H1 (cell line): ENCODE results near the gene APOBEC3G.

Experiments used
- CTCF ChIP-seq, 3 experiments: IDR thresholded peaks; 1 replicate in 2 of 3; 2 replicates in 1 of 3; pipeline versions ENCODE4 v1.5.1 to v1.6.1; 2011; ENCODE audit warnings: low read length in 3 of 3, mild to moderate bottlenecking in 3 of 3, inconsistent platforms in 2 of 3, low read depth in 1 of 3, moderate library complexity in 1 of 3; ENCODE audit not compliant: insufficient read depth in 1 of 3; ENCODE audit errors: control extremely low read depth in 1 of 3
- FOSL1 ChIP-seq: IDR thresholded peaks from 2 replicates; pipeline ENCODE4 v1.6.1; 2011; ENCODE audit warnings: mild to moderate bottlenecking, low read depth, low read length, moderate library complexity; ENCODE audit not compliant: insufficient read depth
- POLR2A ChIP-seq, 2 experiments: IDR thresholded peaks; 1 replicate in 1 of 2; 2 replicates in 1 of 2; pipeline ENCODE4 v1.6.1; 2011; ENCODE audit warnings: low read depth in 2 of 2, low read length in 2 of 2, mild to moderate bottlenecking in 2 of 2; ENCODE audit errors: control extremely low read depth in 1 of 2
- SIN3A ChIP-seq, 2 experiments: IDR thresholded peaks in 1 of 2; conservative IDR thresholded peaks in 1 of 2; 2 replicates each; pipeline ENCODE4 v1.6.1; 2011 to 2012; ENCODE audit warnings: low read length in 2 of 2, improper control_type of control experiment in 1 of 2, low read depth in 1 of 2, mild to moderate bottlenecking in 1 of 2
- SP1 ChIP-seq: IDR thresholded peaks from 2 replicates; pipeline ENCODE4 v1.6.1; 2011; ENCODE audit warnings: low read depth, low read length
- TAF1 ChIP-seq: IDR thresholded peaks from 2 replicates; pipeline ENCODE4 v1.6.1; 2011; ENCODE audit warnings: mild to moderate bottlenecking, low read depth, low read length
- USF2 ChIP-seq: IDR thresholded peaks from 2 replicates; pipeline ENCODE4 v1.6.1; 2011; ENCODE audit warnings: low read length, improper control_type of control experiment
- TF ChIP-seq, protein P1 (sequence below): IDR thresholded peaks from 2 replicates; pipeline ENCODE4 v1.6.1; 2012; ENCODE audit warnings: inconsistent platforms

DNA sequence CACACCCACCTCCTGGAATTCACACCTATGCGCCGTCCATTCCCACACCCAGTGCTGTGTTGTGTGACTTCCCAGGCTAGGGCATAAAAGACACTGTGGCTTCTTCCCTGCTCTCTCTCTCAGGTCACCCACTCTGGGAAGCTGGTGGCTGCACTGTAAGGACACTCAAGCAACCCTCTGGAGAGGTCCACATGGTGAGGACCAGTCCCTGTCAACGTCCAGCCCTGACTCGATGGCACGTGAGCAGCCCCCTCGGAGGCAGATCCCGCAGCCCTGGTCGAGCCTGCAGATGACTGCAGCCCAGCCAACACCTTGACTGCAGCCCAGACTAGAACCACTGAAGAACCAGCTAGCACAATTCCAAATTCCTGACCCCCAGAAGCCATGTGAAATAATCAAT is 59.2 kb downstream of the APOBEC3G start:
- no peak for TF ChIP-seq CTCF (IDR thresholded peaks at IDR 0.05; ENCODE audit: control extremely low read depth in 1 of 3, insufficient read depth in 1 of 3, low read depth in 1 of 3, low read length in 3 of 3)
- TF ChIP-seq USF2 = no peak
- no peak for TF ChIP-seq FOSL1
- no peak for TF ChIP-seq SIN3A (conservative IDR thresholded peaks at IDR 0.05 in 1 of 2, IDR thresholded peaks at IDR 0.05 in 1 of 2; ENCODE audit: low read depth in 1 of 2, low read length in 2 of 2)
- TF ChIP-seq, protein P1, sequence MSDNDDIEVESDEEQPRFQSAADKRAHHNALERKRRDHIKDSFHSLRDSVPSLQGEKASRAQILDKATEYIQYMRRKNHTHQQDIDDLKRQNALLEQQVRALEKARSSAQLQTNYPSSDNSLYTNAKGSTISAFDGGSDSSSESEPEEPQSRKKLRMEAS = no peak
- no peak for TF ChIP-seq TAF1
- TF ChIP-seq POLR2A (IDR thresholded peaks at IDR 0.05; ENCODE audit: control extremely low read depth in 1 of 2, low read depth in 2 of 2, low read length in 2 of 2) = no peak
- TF ChIP-seq SP1 = no peak
